ENCODE measurements around the gene AFTPH.
A peak's percentile ranks its signal among the peaks of the same experiment; 100 is the strongest.

DNA sequence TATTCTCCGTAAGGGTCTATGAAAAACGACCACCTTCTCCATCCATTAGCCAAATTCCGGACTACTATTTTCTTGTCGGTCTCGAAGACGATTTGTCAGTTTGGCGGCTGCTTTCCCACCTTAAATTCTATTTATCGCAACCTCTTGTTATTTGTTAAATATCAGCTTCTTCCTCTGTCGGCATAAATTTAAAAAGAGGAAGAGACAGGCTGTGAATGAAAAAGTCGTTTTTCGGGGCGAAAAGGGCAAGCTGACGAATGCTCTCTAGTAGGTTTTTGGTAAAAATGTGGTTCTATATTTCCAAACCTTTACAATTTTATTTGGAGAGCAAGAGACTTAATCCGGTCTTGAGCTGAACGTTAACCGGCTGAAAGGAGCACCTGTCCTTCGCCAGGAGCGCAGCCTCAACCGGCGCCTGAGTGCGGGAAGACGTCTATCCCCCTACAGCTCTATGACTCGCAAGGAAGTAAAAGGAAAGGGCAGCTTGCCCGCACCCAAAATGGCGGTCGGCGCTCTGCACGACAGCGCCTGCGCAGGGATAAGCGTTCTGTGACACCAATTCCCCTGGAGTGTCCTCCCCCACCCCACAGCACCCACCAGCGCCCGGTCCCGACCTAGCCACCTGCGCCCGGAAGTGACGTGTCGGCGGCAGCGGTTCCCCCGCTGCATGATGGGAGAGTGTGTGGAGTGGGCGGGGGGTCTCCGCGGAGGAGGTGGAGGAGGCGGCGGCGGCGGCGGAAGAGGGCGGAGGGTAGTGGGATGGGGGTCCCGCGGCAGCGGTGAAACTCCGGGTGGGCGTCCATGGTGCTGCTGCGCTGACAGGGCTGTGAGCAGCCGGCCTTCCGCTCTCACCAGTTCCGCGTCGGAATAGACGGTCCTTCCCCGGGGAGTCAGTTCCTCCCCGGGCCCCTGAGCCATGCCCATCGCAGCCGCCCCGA, at the start of gene AFTPH:
- TF ChIP-seq, protein P1, sequence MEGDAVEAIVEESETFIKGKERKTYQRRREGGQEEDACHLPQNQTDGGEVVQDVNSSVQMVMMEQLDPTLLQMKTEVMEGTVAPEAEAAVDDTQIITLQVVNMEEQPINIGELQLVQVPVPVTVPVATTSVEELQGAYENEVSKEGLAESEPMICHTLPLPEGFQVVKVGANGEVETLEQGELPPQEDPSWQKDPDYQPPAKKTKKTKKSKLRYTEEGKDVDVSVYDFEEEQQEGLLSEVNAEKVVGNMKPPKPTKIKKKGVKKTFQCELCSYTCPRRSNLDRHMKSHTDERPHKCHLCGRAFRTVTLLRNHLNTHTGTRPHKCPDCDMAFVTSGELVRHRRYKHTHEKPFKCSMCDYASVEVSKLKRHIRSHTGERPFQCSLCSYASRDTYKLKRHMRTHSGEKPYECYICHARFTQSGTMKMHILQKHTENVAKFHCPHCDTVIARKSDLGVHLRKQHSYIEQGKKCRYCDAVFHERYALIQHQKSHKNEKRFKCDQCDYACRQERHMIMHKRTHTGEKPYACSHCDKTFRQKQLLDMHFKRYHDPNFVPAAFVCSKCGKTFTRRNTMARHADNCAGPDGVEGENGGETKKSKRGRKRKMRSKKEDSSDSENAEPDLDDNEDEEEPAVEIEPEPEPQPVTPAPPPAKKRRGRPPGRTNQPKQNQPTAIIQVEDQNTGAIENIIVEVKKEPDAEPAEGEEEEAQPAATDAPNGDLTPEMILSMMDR (IDR thresholded peaks at IDR 0.05): peak in 1 of 6 experiments; percentile 35
- peak in 3 of 4 donors; percentile 76 to 97 (median 77) for TF ChIP-seq POLR2A (IDR thresholded peaks at IDR 0.05)

Data from esophagus squamous epithelium (tissue), 4 donors.